Measurements from ENCODE around the gene GRK3. TPM values are rescaled to one million over a fixed set of nuclear protein-coding genes. Genes with fewer than 3 reads are reported as not detected.

GRK3 gene
- total RNA-seq, 2 donors from 2014 or later: 19.4 to 21.0 TPM

GRCh38 chr22:25747245-25747944 lies 182.9 kb downstream of the GRK3 start:
- WGBS, 2 experiments (ENCODE audit: insufficient coverage in 1 of 2, insufficient read length in 1 of 2): 90 to 92% methylated on average over 5 to 8 of the region's 8 CpGs
- TF ChIP-seq CTCF (conservative IDR thresholded peaks at IDR 0.05): no peak
- H3K4me3 ChIP-seq (ENCODE audit: low read length): no peak overlapping the region

GRCh38 chr22:25748140-25748539 lies 183.7 kb downstream of the GRK3 start:
- Histone ChIP-seq H3K27ac (ENCODE audit: low read depth, low read length) (no peak overlapping the region), H3K9me3 (ENCODE audit: control insufficient read depth, low read length) (no peaks in the 10 kb centered on the region), H3K4me1 (ENCODE audit: control insufficient read depth, insufficient read depth, low read length) (peaks cover 2% of the 10 kb centered on the region), H3K36me3 (ENCODE audit: control insufficient read depth, insufficient read depth, low read length) (no peaks in the 10 kb centered on the region), H3K27me3 (ENCODE audit: control insufficient read depth, insufficient read depth, low read length, poor library complexity, severe bottlenecking) (no peaks in the 10 kb centered on the region), H3K4me3 (ENCODE audit: low read length) (no peak overlapping the region), H3K9ac (ENCODE audit: extremely low read depth, low read length, poor library complexity, severe bottlenecking) (no peak overlapping the region)
- H3K9me3 Mint-ChIP-seq: peaks cover under 1% of the 10 kb centered on the region
- no peak overlapping the region for H3K27ac Mint-ChIP-seq
- 92 to 100% methylated on average over 3 to 5 of the region's 5 CpGs for WGBS, 2 experiments (ENCODE audit: insufficient coverage in 1 of 2, insufficient read length in 1 of 2)
- H3K4me1 Mint-ChIP-seq: peaks cover 2% of the 10 kb centered on the region
- H3K4me3 Mint-ChIP-seq: no peak overlapping the region
- H3K36me3 Mint-ChIP-seq (ENCODE audit: low read depth): no peaks in the 10 kb centered on the region
- TF ChIP-seq CTCF (conservative IDR thresholded peaks at IDR 0.05): no peak
- peaks cover 9% of the 10 kb centered on the region for H3K27me3 Mint-ChIP-seq (ENCODE audit: insufficient read depth)
- no peak for DNase-seq

More at GRCh38 chr22:25747245-25747944, 182.9 kb downstream of the GRK3 start:
- Mint-ChIP-seq H3K4me1 (peaks cover 6% of the 10 kb centered on the region), H3K27ac (no peak overlapping the region), H3K9me3 (no peaks in the 10 kb centered on the region), H3K4me3 (no peak overlapping the region), H3K27me3 (ENCODE audit: insufficient read depth) (peaks cover 9% of the 10 kb centered on the region), H3K36me3 (ENCODE audit: low read depth) (no peaks in the 10 kb centered on the region)
- H3K27me3 ChIP-seq (ENCODE audit: control insufficient read depth, insufficient read depth, low read length, poor library complexity, severe bottlenecking): no peaks in the 10 kb centered on the region
- no peaks in the 10 kb centered on the region for H3K36me3 ChIP-seq (ENCODE audit: control insufficient read depth, insufficient read depth, low read length)
- no peaks in the 10 kb centered on the region for H3K9me3 ChIP-seq (ENCODE audit: control insufficient read depth, low read length)
- DNase-seq: no peak
- H3K9ac ChIP-seq (ENCODE audit: extremely low read depth, low read length, poor library complexity, severe bottlenecking): no peak overlapping the region
- H3K4me1 ChIP-seq (ENCODE audit: control insufficient read depth, insufficient read depth, low read length): peaks cover 5% of the 10 kb centered on the region
- H3K27ac ChIP-seq (ENCODE audit: low read depth, low read length): no peak overlapping the region

- H3K27ac Mint-ChIP-seq: no peak overlapping the region
- H3K4me1 ChIP-seq (ENCODE audit: control insufficient read depth, insufficient read depth, low read length): peaks cover 2% of the 10 kb centered on the region
- H3K27me3 Mint-ChIP-seq (ENCODE audit: insufficient read depth): peaks cover 10% of the 10 kb centered on the region
- 83 to 96% methylated on average over 1 to 2 of the region's 2 CpGs for WGBS, 2 experiments (ENCODE audit: insufficient coverage in 1 of 2, insufficient read length in 1 of 2)
- no peak for TF ChIP-seq CTCF (conservative IDR thresholded peaks at IDR 0.05)
- H3K4me3 ChIP-seq (ENCODE audit: low read length): no peak overlapping the region
- no peaks in the 10 kb centered on the region for H3K27me3 ChIP-seq (ENCODE audit: control insufficient read depth, insufficient read depth, low read length, poor library complexity, severe bottlenecking)
- no peak overlapping the region for H3K4me3 Mint-ChIP-seq
- no peak overlapping the region for H3K27ac ChIP-seq (ENCODE audit: low read depth, low read length)
- H3K36me3 Mint-ChIP-seq (ENCODE audit: low read depth): no peaks in the 10 kb centered on the region
- peaks cover 2% of the 10 kb centered on the region for H3K4me1 Mint-ChIP-seq
- H3K9ac ChIP-seq (ENCODE audit: extremely low read depth, low read length, poor library complexity, severe bottlenecking): no peak overlapping the region
- no peaks in the 10 kb centered on the region for H3K9me3 ChIP-seq (ENCODE audit: control insufficient read depth, low read length)
- peaks cover 5% of the 10 kb centered on the region for H3K9me3 Mint-ChIP-seq
- no peaks in the 10 kb centered on the region for H3K36me3 ChIP-seq (ENCODE audit: control insufficient read depth, insufficient read depth, low read length)
- no peak for DNase-seq
Observed at GRCh38 chr22:25748704-25749103, 184.2 kb downstream of the GRK3 start.

All from endodermal cell (in vitro differentiated cells).